ENCODE data around the gene TRIM69.

TRIM69 gene

GRCh38 chr15:44734839-44735481 is 1.4 kb upstream of the TRIM69 start:
- no peak for TF ChIP-seq TAF1 (IDR thresholded peaks at IDR 0.05; ENCODE audit: borderline replicate concordance, insufficient read depth, low read length)
- TF ChIP-seq SIN3A (IDR thresholded peaks at IDR 0.05; ENCODE audit: borderline replicate concordance, insufficient read depth, low read length) = no peak
- TF ChIP-seq FOXP2 (optimal IDR thresholded peaks at IDR 0.05; ENCODE audit: borderline replicate concordance, extremely low read depth, extremely low read length, insufficient read depth) = no peak
- TF ChIP-seq POLR2AphosphoS5 (IDR thresholded peaks at IDR 0.05; ENCODE audit: low read depth, low read length) = no peak
- TF ChIP-seq REST (IDR thresholded peaks at IDR 0.05; ENCODE audit: insufficient read depth in 1 of 2, low read depth in 2 of 2, low read length in 2 of 2) = no peak

GRCh38 chr15:44735482-44736180 is 697 bp upstream of the TRIM69 start:
- TF ChIP-seq SIN3A (IDR thresholded peaks at IDR 0.05; ENCODE audit: borderline replicate concordance, insufficient read depth, low read length) = no peak
- no peak for TF ChIP-seq REST (IDR thresholded peaks at IDR 0.05; ENCODE audit: insufficient read depth in 1 of 2, low read depth in 2 of 2, low read length in 2 of 2)
- TF ChIP-seq FOXP2 (optimal IDR thresholded peaks at IDR 0.05; ENCODE audit: borderline replicate concordance, extremely low read depth, extremely low read length, insufficient read depth) = no peak
- no peak for TF ChIP-seq TAF1 (IDR thresholded peaks at IDR 0.05; ENCODE audit: borderline replicate concordance, insufficient read depth, low read length)
- no peak for TF ChIP-seq POLR2AphosphoS5 (IDR thresholded peaks at IDR 0.05; ENCODE audit: low read depth, low read length)

GRCh38 chr15:44738340-44738984 is 2.1 kb downstream of the TRIM69 start:
- no peak for TF ChIP-seq TAF1 (IDR thresholded peaks at IDR 0.05; ENCODE audit: borderline replicate concordance, insufficient read depth, low read length)
- no peak for TF ChIP-seq POLR2AphosphoS5 (IDR thresholded peaks at IDR 0.05; ENCODE audit: low read depth, low read length)
- no peak for TF ChIP-seq REST (IDR thresholded peaks at IDR 0.05; ENCODE audit: insufficient read depth in 1 of 2, low read depth in 2 of 2, low read length in 2 of 2)

- TF ChIP-seq POLR2AphosphoS5 (IDR thresholded peaks at IDR 0.05; ENCODE audit: low read depth, low read length) (no peak), SIN3A (IDR thresholded peaks at IDR 0.05; ENCODE audit: borderline replicate concordance, insufficient read depth, low read length) (no peak), TAF1 (IDR thresholded peaks at IDR 0.05; ENCODE audit: borderline replicate concordance, insufficient read depth, low read length) (no peak), REST (IDR thresholded peaks at IDR 0.05; ENCODE audit: insufficient read depth in 1 of 2, low read depth in 2 of 2, low read length in 2 of 2) (no peak), FOXP2 (optimal IDR thresholded peaks at IDR 0.05; ENCODE audit: borderline replicate concordance, extremely low read depth, extremely low read length, insufficient read depth) (no peak)
Measured at GRCh38 chr15:44753345-44753744, 17.0 kb downstream of the TRIM69 start.

Measured in PFSK-1 (cell line).